GM12873 (cell line): ENCODE data around the gene MLEC.

Experiments used
- CTCF ChIP-seq: IDR thresholded peaks from 2 replicates; pipeline ENCODE4 v1.5.1; 2012; ENCODE audit warnings: low read depth, mild to moderate bottlenecking, moderate library complexity, low read length, control low read depth; ENCODE audit not compliant: insufficient read depth; ENCODE audit errors: missing control alignments

MLEC gene

GRCh38 chr12:120719072-120719471 lies 32.1 kb downstream of the MLEC start:
- TF ChIP-seq CTCF = no peak

- no peak for TF ChIP-seq CTCF
These were observed 32.7 kb downstream of the MLEC start for GRCh38 chr12:120719496-120720233.

GRCh38 chr12:120720234-120720986 lies 33.5 kb downstream of the MLEC start:
- no peak for TF ChIP-seq CTCF

DNA sequence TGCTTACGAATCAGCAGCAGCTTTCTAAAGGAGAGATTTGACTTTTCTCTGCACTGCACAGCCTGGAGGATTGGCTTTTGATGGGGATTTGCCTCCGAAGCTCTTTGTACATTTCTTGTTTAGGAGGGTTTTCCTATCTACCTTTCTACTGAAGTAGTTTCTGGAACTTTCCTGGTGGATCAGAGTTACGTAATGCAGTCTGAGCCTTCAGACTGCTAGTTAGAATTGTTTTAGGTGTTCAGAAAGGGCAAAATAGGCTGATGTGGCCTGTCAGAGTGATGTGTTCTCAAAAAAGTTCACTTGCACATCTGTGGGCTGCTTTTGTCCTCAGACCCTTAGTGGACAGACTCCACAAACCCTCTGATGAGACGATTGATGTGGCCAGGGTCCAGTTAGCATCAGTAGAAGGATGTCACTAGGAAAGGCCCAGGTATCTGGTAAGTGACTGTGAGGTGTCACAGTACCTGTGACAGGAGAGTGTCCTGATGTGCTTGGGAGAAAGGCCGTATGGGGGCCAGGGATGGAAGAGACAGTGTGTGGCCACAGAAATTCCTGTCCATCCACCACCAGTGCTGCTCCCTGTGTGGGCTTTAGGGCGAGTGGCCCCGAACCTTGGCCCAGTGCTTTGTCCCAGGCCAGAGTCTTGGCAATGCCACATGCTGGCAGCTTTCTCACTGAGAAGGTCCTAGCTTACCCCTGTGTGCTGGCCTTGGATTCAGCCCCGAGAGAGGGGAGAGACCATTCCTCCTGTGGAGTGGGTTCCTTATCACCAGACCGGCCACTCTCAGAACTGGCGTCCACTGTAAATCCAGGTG lies 34.2 kb downstream of the MLEC start:
- TF ChIP-seq CTCF = no peak

- no peak for TF ChIP-seq CTCF
These were observed 34.9 kb downstream of the MLEC start for GRCh38 chr12:120721866-120722265.

DNA sequence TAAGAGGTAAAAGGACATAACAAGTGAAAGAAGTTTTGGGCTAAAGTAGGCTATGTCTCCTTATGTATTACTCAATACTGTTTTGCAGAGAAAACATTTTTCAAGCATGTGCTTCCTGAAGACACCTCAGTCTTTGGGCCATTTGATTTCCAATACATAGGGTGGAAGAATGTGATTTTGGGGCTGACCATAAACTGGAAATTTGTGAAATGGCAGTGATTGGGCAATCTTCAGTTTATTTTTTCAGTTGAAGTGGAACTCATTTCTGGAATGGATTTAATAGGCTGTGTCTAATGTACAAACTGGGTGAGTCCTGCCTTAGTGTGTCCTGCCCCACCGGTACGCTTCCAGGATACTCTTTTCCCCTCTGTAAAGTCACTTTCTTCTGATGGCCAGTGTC lies 35.8 kb downstream of the MLEC start:
- no peak for TF ChIP-seq CTCF

DNA sequence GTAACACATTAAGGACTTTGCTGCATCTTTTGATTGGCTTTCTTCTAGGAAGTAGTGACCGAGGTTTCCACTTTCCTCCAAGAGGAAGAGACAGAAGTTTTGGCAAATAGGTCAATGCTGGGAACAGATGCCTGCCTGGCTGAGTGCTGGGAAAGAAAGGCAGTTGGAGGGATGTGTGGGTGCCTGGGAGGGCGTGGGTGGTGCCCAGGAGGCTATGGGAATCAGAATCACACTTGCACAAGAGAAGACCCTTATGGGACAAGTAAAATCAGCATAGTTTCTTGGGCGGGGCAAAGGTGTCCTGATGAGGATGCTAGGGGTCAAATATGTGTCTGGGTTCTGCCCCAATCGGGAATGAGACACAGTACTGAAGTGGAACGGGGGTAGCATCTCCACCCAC lies 37.8 kb downstream of the MLEC start:
- TF ChIP-seq CTCF = no peak
